IMR-90 (cell line): ENCODE data around the gene AADACL4. TPM values are rescaled to one million over a fixed set of nuclear protein-coding genes. Genes with fewer than 3 reads are reported as not detected.

Experiments
- ATAC-seq: fragments of 200-7000 bp; cut with Tn5 transposase; 2 replicates; pipeline ENCODE4 v1.9.1; 2020; ENCODE audit warnings: low read depth, mild to moderate bottlenecking, moderate library complexity
- BruUV-seq: library from RNA; stranded (reverse); fragments of 400-500 nt; replicated peaks from 2 replicates; lab custom pipeline; 2021; lab: Mats Ljungman, UMichigan
- CTCF ChIA-PET: fragments of 300-600 bp; formaldehyde crosslinking; extraction: SDS; loops from one replicate; lab custom pipeline; 2021; ENCODE audit warnings: antibody characterized with exemption; lab: Yijun Ruan, JAX
- POLR2A ChIA-PET: fragments of 300-600 bp; sonication (Branson Sonifier 250); formaldehyde crosslinking; loops from one replicate; lab custom pipeline; 2022; ENCODE audit warnings: antibody characterized with exemption; ENCODE audit not compliant: unreplicated experiment; lab: Charles Lee
- DNase-seq: peaks from one replicate; pipeline ENCODE4 v3.0.0; 2013
- H2AFZ ChIP-seq: replicated peaks from 2 replicates; pipeline ENCODE3; 2013; ENCODE audit warnings: low read length, mild to moderate bottlenecking; ENCODE audit not compliant: poor library complexity
- H2AK5ac ChIP-seq: 2 replicates; pipeline ENCODE4 v1.6.1; 2013; ENCODE audit warnings: low read depth, low read length, inconsistent platforms
- H2AK9ac ChIP-seq: replicated peaks from 2 replicates; pipeline ENCODE3; 2013; ENCODE audit warnings: mild to moderate bottlenecking, low read depth, low read length, moderate library complexity; ENCODE audit not compliant: poor library complexity
- H2BK120ac ChIP-seq: 2 replicates; pipeline ENCODE4 v1.6.1; 2013; ENCODE audit warnings: low read depth, low read length, inconsistent platforms
- H2BK15ac ChIP-seq: 3 replicates; pipeline ENCODE4 v1.6.1; 2013; ENCODE audit warnings: low read depth, low read length, inconsistent platforms
- H2BK20ac ChIP-seq: 2 replicates; pipeline ENCODE4 v1.6.1; 2013; ENCODE audit warnings: low read depth, mild to moderate bottlenecking, inconsistent platforms, low read length, moderate library complexity
- H2BK5ac ChIP-seq: 2 replicates; pipeline ENCODE4 v1.6.1; 2013; ENCODE audit warnings: mild to moderate bottlenecking, low read depth, low read length, inconsistent platforms; ENCODE audit not compliant: poor library complexity, severe bottlenecking
- H3K14ac ChIP-seq: replicated peaks from 2 replicates; pipeline ENCODE4 v1.6.1; 2013; ENCODE audit warnings: low read depth, low read length, inconsistent platforms
- H3K18ac ChIP-seq: 2 replicates; pipeline ENCODE4 v1.6.1; 2013; ENCODE audit warnings: low read depth, low read length, control low read depth
- H3K23ac ChIP-seq: 2 replicates; pipeline ENCODE4 v1.6.1; 2013; ENCODE audit warnings: low read depth, low read length, inconsistent platforms
- H3K27ac ChIP-seq: 2 replicates; pipeline ENCODE4 v1.5.1; 2013; ENCODE audit warnings: mild to moderate bottlenecking, control low read depth, low read length; ENCODE audit not compliant: insufficient read depth
- H3K27me3 ChIP-seq: 2 replicates; pipeline ENCODE4 v1.6.1; 2013; ENCODE audit warnings: low read length; ENCODE audit not compliant: control insufficient read depth, insufficient read depth
- H3K36me3 ChIP-seq: 2 replicates; pipeline ENCODE4 v1.6.1; 2013; ENCODE audit warnings: low read length, mixed read lengths; ENCODE audit not compliant: control insufficient read depth, insufficient read depth
- H3K4ac ChIP-seq: 2 replicates; pipeline ENCODE4 v1.6.1; 2013; ENCODE audit warnings: low read depth, low read length, inconsistent platforms
- H3K4me1 ChIP-seq: 2 replicates; pipeline ENCODE4 v1.6.1; 2013; ENCODE audit warnings: low read length, mixed read lengths; ENCODE audit not compliant: control insufficient read depth, insufficient read depth
- H3K4me2 ChIP-seq: 2 replicates; pipeline ENCODE4 v1.6.1; 2013; ENCODE audit warnings: low read depth, mild to moderate bottlenecking, control low read depth, low read length, moderate library complexity
- H3K4me3 ChIP-seq: 2 replicates; pipeline ENCODE4 v1.5.1; 2013; ENCODE audit warnings: low read depth, mild to moderate bottlenecking, control low read depth, low read length, moderate library complexity; ENCODE audit not compliant: insufficient read depth
- H3K56ac ChIP-seq: 2 replicates; pipeline ENCODE4 v1.6.1; 2013; ENCODE audit warnings: low read length, inconsistent platforms; ENCODE audit not compliant: insufficient read depth; ENCODE audit errors: extremely low read depth
- H3K79me1 ChIP-seq, 2 experiments: 2 replicates each; pipeline ENCODE4 v1.6.1; 2013; ENCODE audit warnings: low read length in 2 of 2, inconsistent platforms in 1 of 2, low read depth in 1 of 2
- H3K9ac ChIP-seq: 2 replicates; pipeline ENCODE4 v1.6.1; 2013; ENCODE audit warnings: low read depth, low read length, control low read depth
- H3K9me1 ChIP-seq: 2 replicates; pipeline ENCODE4 v1.6.1; 2013; ENCODE audit warnings: low read length, inconsistent platforms; ENCODE audit not compliant: insufficient read depth
- H3K9me3 ChIP-seq: 2 replicates; pipeline ENCODE4 v1.6.1; 2013; ENCODE audit warnings: low read length; ENCODE audit not compliant: control insufficient read depth, insufficient read depth
- H4K20me1 ChIP-seq: 2 replicates; pipeline ENCODE4 v1.6.1; 2013; ENCODE audit warnings: low read length, inconsistent platforms; ENCODE audit not compliant: insufficient read depth
- H4K5ac ChIP-seq: 2 replicates; pipeline ENCODE4 v1.6.1; 2013; ENCODE audit warnings: mild to moderate bottlenecking, low read depth, low read length, control low read depth
- H4K8ac ChIP-seq, 2 experiments: 2 replicates each; pipeline ENCODE4 v1.6.1; 2013; ENCODE audit warnings: low read depth in 2 of 2, low read length in 2 of 2, control low read depth in 1 of 2, inconsistent platforms in 1 of 2
- H4K91ac ChIP-seq: 2 replicates; pipeline ENCODE4 v1.6.1; 2013; ENCODE audit warnings: low read depth, low read length, inconsistent platforms; ENCODE audit not compliant: insufficient read depth
- BHLHE40 ChIP-seq: fragments of 150-350 bp; IDR thresholded peaks from 2 replicates; pipeline ENCODE4 v1.6.1; 2016; ENCODE audit warnings: mild to moderate bottlenecking, low read depth, low read length
- CEBPB ChIP-seq: IDR thresholded peaks from 2 replicates; pipeline ENCODE4 v1.6.1; 2012; ENCODE audit warnings: low read depth, low read length, improper control_type of control experiment
- CHD1 ChIP-seq: IDR thresholded peaks from 2 replicates; pipeline ENCODE4 v1.6.1; 2012; ENCODE audit warnings: low read depth, low read length, improper control_type of control experiment
- CTCF ChIP-seq: conservative IDR thresholded peaks from 2 replicates; pipeline ENCODE4 v1.5.1; 2012; ENCODE audit warnings: mild to moderate bottlenecking, low read depth, low read length, improper control_type of control experiment
- ELK1 ChIP-seq: fragments of 150-350 bp; IDR thresholded peaks from 2 replicates; pipeline ENCODE4 v1.6.1; 2016; ENCODE audit warnings: low read depth, mild to moderate bottlenecking, low read length, moderate library complexity, borderline replicate concordance
- FOS ChIP-seq: fragments of 150-350 bp; IDR thresholded peaks from 2 replicates; pipeline ENCODE4 v1.6.1; 2016; ENCODE audit warnings: low read depth, low read length
- MXI1 ChIP-seq: IDR thresholded peaks from 2 replicates; pipeline ENCODE4 v1.6.1; 2012; ENCODE audit warnings: low read depth, mild to moderate bottlenecking, low read length, moderate library complexity, borderline replicate concordance
- NFE2L2 ChIP-seq: fragments of 150-350 bp; IDR thresholded peaks from 2 replicates; pipeline ENCODE4 v1.6.1; 2016; ENCODE audit warnings: low read depth, mild to moderate bottlenecking, low read length
- POLR2A ChIP-seq: IDR thresholded peaks from 2 replicates; pipeline ENCODE4 v1.6.1; 2012; ENCODE audit warnings: mild to moderate bottlenecking, low read depth, low read length
- RAD21 ChIP-seq: IDR thresholded peaks from 2 replicates; pipeline ENCODE4 v1.6.1; 2012; ENCODE audit warnings: low read length, improper control_type of control experiment
- RFX5 ChIP-seq: IDR thresholded peaks from 2 replicates; pipeline ENCODE4 v1.8.0; 2012; ENCODE audit warnings: low read depth, mild to moderate bottlenecking, low read length, moderate library complexity
- SMC3 ChIP-seq: fragments of 150-350 bp; IDR thresholded peaks from 2 replicates; pipeline ENCODE4 v1.6.1; 2016; ENCODE audit warnings: low read depth, mild to moderate bottlenecking, antibody characterized with exemption, low read length, moderate library complexity
- USF2 ChIP-seq: fragments of 150-350 bp; IDR thresholded peaks from 2 replicates; pipeline ENCODE4 v1.6.1; 2017; ENCODE audit warnings: mild to moderate bottlenecking, antibody characterized with exemption, low read length, low read depth
- WGBS, 2 experiments: methylation state at CpG; one replicate each; pipeline versions ENCODE4 v1.1.5 to v1.1.7; 2013; ENCODE audit warnings: missing lambda C conversion rate in 2 of 2; ENCODE audit not compliant: insufficient read length in 1 of 2; ENCODE audit errors: extremely low coverage in 2 of 2; 5-methylcytosine and 5-hydroxymethylcytosine counted together
- dilution Hi-C: fragments of 300-500 bp; cut with HindIII; formaldehyde crosslinking; loops from one replicate; pipeline ENCODE4 v1.14.3; 2018; ENCODE audit warnings: low sequenced_read_pairs; ENCODE audit not compliant: unreplicated experiment
- in situ Hi-C: fragments of 300-500 bp; cut with MboI; formaldehyde crosslinking; loops from 3 replicates; pipeline ENCODE4 v1.14.3; 2019; ENCODE audit warnings: low sequenced_read_pairs, inconsistent platforms, mixed read lengths
- intact Hi-C: fragments of 100-400 bp; cut with micrococcal nuclease; formaldehyde crosslinking; loops from 2 replicates; pipeline ENCODE4 v1.10.0; 2022
- polyA plus RNA-seq, 3 experiments: library from polyadenylated mRNA; depleted of rRNA; stranded (reverse); fragments of >200 nt; gene quantifications; 2 replicates each; pipeline ENCODE4 v1.2.3, GENCODE V29; 2012; ENCODE audit warnings: low replicate concordance in 1 of 3
- total RNA-seq: library from RNA; depleted of rRNA; stranded (reverse); fragments of >200 nt; gene quantifications from 2 replicates; pipeline ENCODE4 v1.2.3, GENCODE V29; 2012

AADACL4 gene
- total and polyA plus RNA-seq, 2 of the 4 experiments (the other 2 are of a cell fraction), result not detected

- no peak overlapping the region for H3K14ac ChIP-seq
- no peaks in the 10 kb centered on the region for H3K9me1 ChIP-seq
- POLR2A ChIA-PET, result no interaction called here
- no peaks in the 10 kb centered on the region for H3K4me1 ChIP-seq
- no peak overlapping the region for H4K5ac ChIP-seq
- no peak overlapping the region for H3K27ac ChIP-seq
- no peak overlapping the region for H3K23ac ChIP-seq
- H3K56ac ChIP-seq, result no peak overlapping the region
- no peaks in the 10 kb centered on the region for H3K79me1 ChIP-seq
- intact Hi-C loops, result no loop called here
- in situ Hi-C loops, result no loop called here
- H3K36me3 ChIP-seq, result no peaks in the 10 kb centered on the region
- no peak overlapping the region for H2BK5ac ChIP-seq
- no peaks in the 10 kb centered on the region for H4K20me1 ChIP-seq
- no peak overlapping the region for H3K18ac ChIP-seq
- BruUV-seq, result no TSS peak
- no peak overlapping the region for H2BK120ac ChIP-seq
- H2BK20ac ChIP-seq, result no peak overlapping the region
- dilution Hi-C loops, result no loop called here
- peaks cover 29% of the 10 kb centered on the region for H3K27me3 ChIP-seq
- no peak for TF ChIP-seq SMC3
- no peak for TF ChIP-seq POLR2A
- no peak for TF ChIP-seq FOS
- TF ChIP-seq ELK1, result no peak
- no peak for TF ChIP-seq MXI1
- TF ChIP-seq CEBPB, result no peak
- no peak for TF ChIP-seq NFE2L2
- TF ChIP-seq CTCF, result no peak
- no peak for TF ChIP-seq BHLHE40
- TF ChIP-seq RFX5, result no peak
- no peak for TF ChIP-seq RAD21
- no peak for TF ChIP-seq USF2
- no peak for TF ChIP-seq CHD1
- no peak for DNase-seq
- no peak overlapping the region for H4K91ac ChIP-seq
- WGBS, 2 experiments, result no CpG with 5 or more reads among the region's 2 CpGs
- H3K4me3 ChIP-seq, result no peak overlapping the region
- no peak overlapping the region for H2AFZ ChIP-seq
- H3K4me2 ChIP-seq, result no peak overlapping the region
- no peak overlapping the region for H2AK9ac ChIP-seq
- H3K9ac ChIP-seq, result no peak overlapping the region
- H3K4ac ChIP-seq, result no peak overlapping the region
- H2BK15ac ChIP-seq, result no peak overlapping the region
- no peak overlapping the region for H2AK5ac ChIP-seq
- H4K8ac ChIP-seq, result no peak overlapping the region
- CTCF ChIA-PET, result interaction anchor here (0.7 kb wide), 1 partner anchor 23 kb away, joined by 3 read pairs; no protein-coding TSS in a partner anchor
- ATAC-seq, result no peak
- peaks cover 18% of the 10 kb centered on the region for H3K9me3 ChIP-seq
Measured at GRCh38 chr1:12643079-12643478, 806 bp upstream of the AADACL4 start.
